Fibroblast of pulmonary artery (primary cell): ENCODE results near the gene TBXAS1.

Experiments
- DNase-seq: peaks from one replicate; pipeline ENCODE4 v3.0.0-alpha.2; 2010; ENCODE audit warnings: low read depth
- H3K4me3 ChIP-seq: replicated peaks from 2 replicates; pipeline ENCODE4 v1.5.1; 2011; ENCODE audit warnings: low read depth, mild to moderate bottlenecking, control low read depth, low read length, moderate library complexity
- TF ChIP-seq, protein P1 (sequence below): IDR thresholded peaks from 2 replicates; pipeline ENCODE4 v1.5.1; 2011; ENCODE audit warnings: mild to moderate bottlenecking, control low read depth, low read length, inconsistent platforms; ENCODE audit errors: missing control alignments

TBXAS1 gene

DNA sequence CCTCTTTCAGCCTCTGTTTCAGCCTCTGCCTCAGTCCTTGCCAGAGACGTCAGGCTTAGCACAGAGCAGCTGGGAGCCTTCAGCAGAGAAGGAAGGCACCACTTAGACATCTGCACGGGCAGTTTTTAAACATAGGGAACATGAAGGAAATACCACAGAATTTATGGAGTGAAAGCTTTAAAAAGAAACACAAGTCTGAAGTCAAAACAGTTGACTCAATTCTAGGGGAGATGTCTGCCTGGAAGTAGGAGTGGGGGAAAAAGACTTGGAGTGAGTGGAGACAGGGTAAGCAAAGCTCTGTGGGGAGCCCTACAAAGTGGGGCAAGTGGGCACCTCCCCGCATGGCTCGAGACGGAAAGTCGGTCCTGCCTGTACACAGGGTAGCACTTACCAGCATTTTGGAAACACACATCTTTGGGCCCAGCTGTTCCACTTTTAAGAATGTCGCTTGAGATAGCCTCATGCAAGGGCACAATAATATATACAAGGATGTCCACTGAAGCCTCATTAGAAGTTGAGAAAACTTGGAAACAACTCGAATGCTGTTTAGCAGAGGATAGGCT lies 5.0 kb upstream of the TBXAS1 start:
- no peak overlapping the region for H3K4me3 ChIP-seq
- peak; percentile 54 for DNase-seq
- TF ChIP-seq, protein P1, sequence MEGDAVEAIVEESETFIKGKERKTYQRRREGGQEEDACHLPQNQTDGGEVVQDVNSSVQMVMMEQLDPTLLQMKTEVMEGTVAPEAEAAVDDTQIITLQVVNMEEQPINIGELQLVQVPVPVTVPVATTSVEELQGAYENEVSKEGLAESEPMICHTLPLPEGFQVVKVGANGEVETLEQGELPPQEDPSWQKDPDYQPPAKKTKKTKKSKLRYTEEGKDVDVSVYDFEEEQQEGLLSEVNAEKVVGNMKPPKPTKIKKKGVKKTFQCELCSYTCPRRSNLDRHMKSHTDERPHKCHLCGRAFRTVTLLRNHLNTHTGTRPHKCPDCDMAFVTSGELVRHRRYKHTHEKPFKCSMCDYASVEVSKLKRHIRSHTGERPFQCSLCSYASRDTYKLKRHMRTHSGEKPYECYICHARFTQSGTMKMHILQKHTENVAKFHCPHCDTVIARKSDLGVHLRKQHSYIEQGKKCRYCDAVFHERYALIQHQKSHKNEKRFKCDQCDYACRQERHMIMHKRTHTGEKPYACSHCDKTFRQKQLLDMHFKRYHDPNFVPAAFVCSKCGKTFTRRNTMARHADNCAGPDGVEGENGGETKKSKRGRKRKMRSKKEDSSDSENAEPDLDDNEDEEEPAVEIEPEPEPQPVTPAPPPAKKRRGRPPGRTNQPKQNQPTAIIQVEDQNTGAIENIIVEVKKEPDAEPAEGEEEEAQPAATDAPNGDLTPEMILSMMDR = no peak

DNA sequence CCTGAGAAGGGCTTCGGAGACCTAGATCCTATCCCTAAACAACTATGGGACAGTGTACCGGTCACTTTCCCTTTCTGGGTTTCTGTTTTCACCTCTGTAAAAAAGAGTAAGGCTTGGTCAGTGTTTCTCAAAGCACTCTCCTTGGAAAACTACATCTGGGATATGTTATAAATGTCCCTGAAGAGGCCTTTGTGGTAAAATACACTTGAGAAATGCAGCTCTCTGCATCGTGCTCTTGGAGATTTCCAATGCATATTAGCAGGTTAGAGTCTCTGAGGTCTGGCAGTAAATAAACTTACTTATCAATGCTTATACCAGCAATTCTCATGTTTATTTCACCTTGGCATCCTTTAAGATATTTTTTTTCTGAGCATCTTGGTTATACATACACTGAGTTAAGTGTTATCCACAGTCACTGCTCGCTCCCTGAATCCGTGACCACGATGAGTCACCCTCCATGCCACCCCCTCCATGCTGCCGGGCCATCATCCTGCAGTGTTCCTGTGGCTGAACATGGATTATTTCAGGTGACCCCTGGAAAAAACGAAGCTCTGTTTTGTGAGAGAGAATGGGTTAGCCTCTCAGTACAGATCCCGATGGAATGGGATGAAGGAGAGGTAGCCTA lies 3.3 kb upstream of the TBXAS1 start:
- H3K4me3 ChIP-seq = no peak overlapping the region
- TF ChIP-seq, protein P1 = no peak
- peak; percentile 39 for DNase-seq

DNA sequence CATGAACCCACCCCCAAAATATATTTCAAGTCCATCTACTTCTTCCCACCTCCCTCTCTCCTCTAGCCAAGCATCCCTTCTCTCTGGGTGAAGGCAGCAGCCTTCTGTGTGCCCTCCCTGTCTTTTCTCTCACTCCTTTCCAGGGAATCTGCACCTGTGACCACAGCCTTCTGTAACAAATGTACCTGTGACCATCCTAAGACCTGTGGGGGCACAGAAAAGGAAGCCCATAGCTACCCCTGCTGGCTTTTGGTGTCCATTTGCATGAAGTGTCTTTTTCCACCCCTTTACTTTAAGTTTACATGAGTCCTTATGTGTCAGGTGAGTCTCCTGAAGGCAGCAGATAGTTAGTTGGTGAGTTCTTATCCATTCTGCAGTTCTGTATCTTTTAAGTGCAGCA lies 2.0 kb upstream of the TBXAS1 start:
- DNase-seq = no peak
- no peak overlapping the region for H3K4me3 ChIP-seq
- TF ChIP-seq, protein P1 = no peak

DNA sequence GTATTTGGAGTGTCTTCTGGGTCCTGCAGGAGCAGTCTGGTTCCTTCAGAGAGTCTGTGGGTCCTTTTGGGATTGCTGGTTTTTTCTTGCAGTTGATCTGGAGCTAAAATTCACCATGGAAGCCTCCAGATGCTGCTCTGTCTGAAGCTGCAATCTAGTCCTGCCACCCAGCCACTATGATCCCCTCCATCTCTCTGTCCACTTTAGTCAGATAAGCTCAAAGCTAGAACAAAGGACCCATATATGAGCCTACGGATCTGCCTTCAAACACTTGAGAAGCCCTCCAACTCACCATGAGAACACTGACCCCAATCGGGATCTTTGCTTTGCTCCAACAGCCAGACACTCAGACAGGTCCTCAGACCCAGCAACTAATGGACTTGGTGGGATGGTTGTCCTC lies 618 bp upstream of the TBXAS1 start:
- TF ChIP-seq, protein P1 = no peak
- DNase-seq = no peak

DNA sequence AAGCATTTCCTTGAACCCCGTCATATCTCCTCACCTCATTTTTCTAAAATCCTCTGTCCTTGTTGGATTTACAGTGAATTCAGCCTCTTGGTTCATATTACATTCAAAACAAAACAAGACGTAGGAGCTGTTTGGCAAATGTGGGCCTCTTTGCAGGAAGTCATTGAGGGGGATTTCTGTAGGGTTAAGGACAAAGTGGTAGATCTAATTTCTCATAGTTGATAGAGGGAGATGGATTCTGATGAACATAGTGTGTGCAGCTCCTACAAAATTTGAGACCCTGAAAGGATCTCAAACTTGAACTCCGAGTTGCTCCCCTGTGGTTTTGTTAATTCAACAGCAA lies 682 bp downstream of the TBXAS1 start:
- peak; percentile 24 for DNase-seq
- no peak overlapping the region for H3K4me3 ChIP-seq
- TF ChIP-seq, protein P1 = no peak

More for the DNA sequence above, 618 bp upstream of the TBXAS1 start:
- H3K4me3 ChIP-seq = no peak overlapping the region

DNA sequence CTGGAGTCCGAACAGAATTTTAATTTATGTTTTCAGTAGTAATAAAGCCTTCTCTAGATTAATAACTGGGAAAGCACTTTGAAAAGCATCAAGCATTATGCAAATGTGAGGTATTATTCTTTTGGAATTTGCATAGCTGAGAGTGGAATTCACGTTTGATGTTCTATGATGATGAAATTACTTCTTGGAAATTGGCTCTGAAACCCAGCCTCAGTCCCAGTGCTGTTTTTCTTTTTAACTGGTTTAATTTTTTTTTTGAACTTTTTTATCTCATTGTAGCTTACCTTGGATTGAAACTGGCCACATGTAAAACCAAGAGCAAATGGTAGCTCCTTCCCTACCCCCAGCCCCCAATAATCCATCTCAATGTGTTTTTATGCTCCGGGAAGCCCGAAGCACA lies 1.2 kb downstream of the TBXAS1 start:
- TF ChIP-seq, protein P1 = no peak
- no peak overlapping the region for H3K4me3 ChIP-seq
- DNase-seq = peak; percentile 27
